Dermis lymphatic vessel endothelial cell (primary cell): ENCODE results near the gene UBN2. TPM values are rescaled to one million over a fixed set of nuclear protein-coding genes. Genes with fewer than 3 reads are reported as not detected.

Experiments
- total RNA-seq: library from RNA; depleted of rRNA; stranded (reverse); fragments of >200 nt; gene quantifications from 2 replicates; pipeline ENCODE4 v1.2.1, GENCODE V29; 2014

The UBN2 gene
- 3.5 and 5.9 TPM in 2 replicates for total RNA-seq

GRCh38 chr7:139230774-139231512 lies at the start of gene UBN2:
Gene UBN2, plus strand, starts transcription at chr7:139231237. Its CDS starts 248 bp downstream, at chr7:139231485.

GRCh38 chr7:139341058-139341775 lies 110.2 kb downstream of the UBN2 start, which contains the start of gene FMC1:
Gene FMC1, plus strand, starts transcription at chr7:139341337. Its CDS starts 48 bp downstream, at chr7:139341385.

Other genes with a start within 250 kb of the UBN2 start
- 1.7 and 2.6 TPM in 2 replicates for gene KIAA1549, start 249.8 kb upstream of the UBN2 start, total RNA-seq
- gene ZC3HAV1L, start 195.2 kb upstream of the UBN2 start, total RNA-seq, result 15.2 and 20.4 TPM in 2 replicates
- 36.8 and 39.3 TPM in 2 replicates for gene ZC3HAV1, start 121.5 kb upstream of the UBN2 start, total RNA-seq
- 9.8 and 14.3 TPM in 2 replicates for gene FMC1, start 110.1 kb downstream of the UBN2 start, total RNA-seq
- 28.2 and 35.6 TPM in 2 replicates for gene LUC7L2, start 128.7 kb downstream of the UBN2 start, total RNA-seq